ENCODE results near the gene TPX2.

The TPX2 gene

DNA sequence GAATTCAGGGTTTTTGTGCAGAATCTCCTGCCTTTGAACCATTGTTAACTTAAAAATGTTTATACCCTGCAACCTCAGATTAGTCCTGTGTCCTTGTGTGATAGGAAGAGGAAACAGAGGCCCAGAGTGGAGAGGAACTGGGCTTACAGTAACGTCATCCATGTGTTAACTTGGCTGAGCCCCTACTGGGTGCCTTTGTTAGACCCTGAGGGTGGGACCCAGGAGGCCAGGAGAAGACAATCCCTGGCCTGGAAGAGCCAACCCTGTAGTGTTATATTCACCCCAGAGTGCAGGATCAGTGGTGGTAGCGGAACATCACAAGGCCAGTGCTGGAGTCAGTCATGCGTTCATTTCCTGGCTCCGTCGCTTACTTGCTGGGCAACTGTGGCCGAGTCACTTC is 90.6 kb downstream of the TPX2 start:
- POLR2A ChIA-PET, result no interaction called here
- H3K4me1 ChIP-seq (ENCODE audit: control insufficient read depth, insufficient read depth, low read length), result no peaks in the 10 kb centered on the region
- CTCF ChIA-PET, result interaction anchor here (0.6 to 1.7 kb wide), 3 partner anchors 17 to 201 kb away, joined by 3 to 9 read pairs (median 5); no protein-coding TSS in a partner anchor
- H3K4me3 ChIP-seq (ENCODE audit: low read depth, low read length), result no peak overlapping the region
- H3K9me3 ChIP-seq (ENCODE audit: control insufficient read depth, insufficient read depth, low read depth, low read length), result no peaks in the 10 kb centered on the region
- H3K36me3 ChIP-seq (ENCODE audit: control insufficient read depth in 2 of 2, insufficient read depth in 1 of 2, low read length in 2 of 2), result no peaks in the 10 kb centered on the region
- no peak overlapping the region for H3K27ac ChIP-seq (ENCODE audit: extremely low read depth, low read depth, low read length)
- TF ChIP-seq ZNF324 (tag by site-specific recombination; IDR thresholded peaks at IDR 0.05) (no peak), ZNF274 (IDR thresholded peaks at IDR 0.05; ENCODE audit: low read length) (no peak), ZNF274 (tag by site-specific recombination; IDR thresholded peaks at IDR 0.05; ENCODE audit: borderline replicate concordance) (no peak), PATZ1 (tag by site-specific recombination; IDR thresholded peaks at IDR 0.05) (no peak), ZNF132 (tag by site-specific recombination; IDR thresholded peaks at IDR 0.05; ENCODE audit: borderline replicate concordance) (no peak), WT1 (tag by site-specific recombination; IDR thresholded peaks at IDR 0.05) (no peak), ZNF214 (tag by site-specific recombination; IDR thresholded peaks at IDR 0.05; ENCODE audit: borderline replicate concordance) (no peak), GLIS1 (tag by site-specific recombination; IDR thresholded peaks at IDR 0.05) (no peak)
- TF ChIP-seq, protein P1, sequence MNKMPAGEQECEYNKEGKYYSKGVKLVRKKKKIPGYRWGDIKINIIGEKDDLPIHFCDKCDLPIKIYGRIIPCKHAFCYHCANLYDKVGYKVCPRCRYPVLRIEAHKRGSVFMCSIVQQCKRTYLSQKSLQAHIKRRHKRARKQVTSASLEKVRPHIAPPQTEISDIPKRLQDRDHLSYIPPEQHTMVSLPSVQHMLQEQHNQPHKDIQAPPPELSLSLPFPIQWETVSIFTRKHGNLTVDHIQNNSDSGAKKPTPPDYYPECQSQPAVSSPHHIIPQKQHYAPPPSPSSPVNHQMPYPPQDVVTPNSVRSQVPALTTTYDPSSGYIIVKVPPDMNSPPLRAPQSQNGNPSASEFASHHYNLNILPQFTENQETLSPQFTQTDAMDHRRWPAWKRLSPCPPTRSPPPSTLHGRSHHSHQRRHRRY (tag by site-specific recombination; IDR thresholded peaks at IDR 0.05), result no peak
- TF ChIP-seq, protein P2, sequence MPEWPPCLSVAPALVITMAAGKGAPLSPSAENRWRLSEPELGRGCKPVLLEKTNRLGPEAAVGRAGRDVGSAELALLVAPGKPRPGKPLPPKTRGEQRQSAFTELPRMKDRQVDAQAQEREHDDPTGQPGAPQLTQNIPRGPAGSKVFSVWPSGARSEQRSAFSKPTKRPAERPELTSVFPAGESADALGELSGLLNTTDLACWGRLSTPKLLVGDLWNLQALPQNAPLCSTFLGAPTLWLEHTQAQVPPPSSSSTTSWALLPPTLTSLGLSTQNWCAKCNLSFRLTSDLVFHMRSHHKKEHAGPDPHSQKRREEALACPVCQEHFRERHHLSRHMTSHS (tag by site-specific recombination; IDR thresholded peaks at IDR 0.05), result no peak

DNA sequence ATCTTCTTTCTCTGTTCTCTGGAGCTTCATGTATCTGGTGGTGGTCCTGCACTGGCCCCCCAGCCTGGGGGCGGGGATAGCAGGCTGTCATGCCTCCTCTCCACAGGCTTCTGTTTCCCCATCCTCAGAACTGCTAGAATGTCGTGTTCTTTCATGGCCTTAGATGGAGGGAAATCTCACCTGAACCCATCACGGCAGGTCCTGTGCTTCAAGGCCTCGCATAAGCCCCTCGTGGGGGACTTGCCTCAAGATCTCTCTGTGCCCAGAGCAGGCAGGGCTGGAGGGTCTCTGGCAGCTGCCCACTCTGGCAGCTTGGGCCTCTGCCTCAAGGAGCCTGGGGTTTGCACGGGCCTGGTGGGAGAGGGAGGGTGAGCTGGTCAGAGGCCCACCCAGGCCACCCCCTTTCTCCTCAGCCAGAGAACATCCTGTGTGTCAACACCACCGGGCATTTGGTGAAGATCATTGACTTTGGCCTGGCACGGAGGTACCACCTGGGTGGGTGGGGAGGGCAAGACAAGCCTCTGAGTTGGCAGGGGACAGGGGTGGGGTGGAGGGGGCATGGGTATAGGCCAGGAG is 91.4 kb downstream of the TPX2 start:
- POLR2A ChIA-PET, result no interaction called here

GRCh38 chr20:31831211-31831610 is 92.1 kb downstream of the TPX2 start:
- H3K4me3 ChIP-seq (ENCODE audit: low read depth, low read length), result no peak overlapping the region
- H3K27ac ChIP-seq (ENCODE audit: extremely low read depth, low read depth, low read length), result no peak overlapping the region
- H3K9me3 ChIP-seq (ENCODE audit: control insufficient read depth, insufficient read depth, low read depth, low read length), result no peaks in the 10 kb centered on the region
- no peaks in the 10 kb centered on the region for H3K36me3 ChIP-seq (ENCODE audit: control insufficient read depth in 2 of 2, insufficient read depth in 1 of 2, low read length in 2 of 2)
- CTCF ChIA-PET, result interaction anchor here (0.6 to 1.7 kb wide), 5 partner anchors 8 to 227 kb away, joined by 3 to 9 read pairs (median 3); no protein-coding TSS in a partner anchor
- H3K4me1 ChIP-seq (ENCODE audit: control insufficient read depth, insufficient read depth, low read length), result no peaks in the 10 kb centered on the region
- POLR2A ChIA-PET, result no interaction called here
- TF ChIP-seq, protein P3, sequence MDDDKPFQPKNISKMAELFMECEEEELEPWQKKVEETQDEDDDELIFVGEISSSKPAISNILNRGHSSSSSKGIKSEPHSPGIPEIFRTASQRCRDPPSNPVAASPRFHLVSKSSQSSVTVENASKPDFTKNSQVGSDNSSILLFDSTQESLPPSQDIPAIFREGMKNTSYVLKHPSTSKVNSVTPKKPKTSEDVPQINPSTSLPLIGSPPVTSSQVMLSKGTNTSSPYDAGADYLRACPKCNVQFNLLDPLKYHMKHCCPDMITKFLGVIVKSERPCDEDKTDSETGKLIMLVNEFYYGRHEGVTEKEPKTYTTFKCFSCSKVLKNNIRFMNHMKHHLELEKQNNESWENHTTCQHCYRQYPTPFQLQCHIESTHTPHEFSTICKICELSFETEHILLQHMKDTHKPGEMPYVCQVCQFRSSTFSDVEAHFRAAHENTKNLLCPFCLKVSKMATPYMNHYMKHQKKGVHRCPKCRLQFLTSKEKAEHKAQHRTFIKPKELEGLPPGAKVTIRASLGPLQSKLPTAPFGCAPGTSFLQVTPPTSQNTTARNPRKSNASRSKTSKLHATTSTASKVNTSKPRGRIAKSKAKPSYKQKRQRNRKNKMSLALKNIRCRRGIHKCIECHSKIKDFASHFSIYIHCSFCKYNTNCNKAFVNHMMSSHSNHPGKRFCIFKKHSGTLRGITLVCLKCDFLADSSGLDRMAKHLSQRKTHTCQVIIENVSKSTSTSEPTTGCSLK (tag by site-specific recombination; IDR thresholded peaks at IDR 0.05), result no peak
- no peak for TF ChIP-seq ZFP69B (tag by site-specific recombination; IDR thresholded peaks at IDR 0.05)
- TF ChIP-seq ZNF624 (tag by site-specific recombination; IDR thresholded peaks at IDR 0.05), result no peak
- TF ChIP-seq ZNF350 (tag by site-specific recombination; IDR thresholded peaks at IDR 0.05), result no peak
- TF ChIP-seq KLF9 (tag by site-specific recombination; IDR thresholded peaks at IDR 0.05; ENCODE audit: low read depth), result no peak
- TF ChIP-seq TRIM28 (IDR thresholded peaks at IDR 0.05; ENCODE audit: borderline replicate concordance, low read length), result no peak
- TF ChIP-seq ZBTB48 (tag by site-specific recombination; IDR thresholded peaks at IDR 0.05), result no peak
- TF ChIP-seq ZSCAN16 (tag by site-specific recombination; IDR thresholded peaks at IDR 0.05), result no peak
- no peak for TF ChIP-seq ZNF140 (tag by site-specific recombination; IDR thresholded peaks at IDR 0.05)
- TF ChIP-seq GFI1B (tag by site-specific recombination; IDR thresholded peaks at IDR 0.05), result no peak

More for the DNA sequence above, 91.4 kb downstream of the TPX2 start:
- Histone ChIP-seq H3K27ac (ENCODE audit: extremely low read depth, low read depth, low read length) (no peak overlapping the region), H3K36me3 (ENCODE audit: control insufficient read depth in 2 of 2, insufficient read depth in 1 of 2, low read length in 2 of 2) (no peaks in the 10 kb centered on the region), H3K4me1 (ENCODE audit: control insufficient read depth, insufficient read depth, low read length) (no peaks in the 10 kb centered on the region), H3K4me3 (ENCODE audit: low read depth, low read length) (no peak overlapping the region), H3K9me3 (ENCODE audit: control insufficient read depth, insufficient read depth, low read depth, low read length) (no peaks in the 10 kb centered on the region)
- CTCF ChIA-PET, result interaction anchor here (0.5 to 1.7 kb wide), 6 partner anchors 8 to 226 kb away, joined by 3 to 9 read pairs (median 3); no protein-coding TSS in a partner anchor
- no peak for TF ChIP-seq ZXDB (tag by site-specific recombination; IDR thresholded peaks at IDR 0.05)
